Upper lobe of right lung (tissue), 1 donor: Measurements from ENCODE around the gene FAM32A. TPM values are rescaled to one million over a fixed set of nuclear protein-coding genes. Genes with fewer than 3 reads are reported as not detected.
A peak's percentile ranks its signal among the peaks of the same experiment; 100 is the strongest.

Source experiments
- ATAC-seq: fragments of 200-7000 bp; cut with Tn5 transposase; one replicate; pipeline ENCODE4 v1.9.1; 2020; ENCODE audit warnings: mild to moderate bottlenecking, moderate library complexity
- DNase-seq: peaks from one replicate; pipeline ENCODE4 v3.0.0-alpha.2; 2020
- H3K27ac ChIP-seq: fragments of 200-600 bp; one replicate; pipeline ENCODE4 v1.8.0; 2022
- H3K27me3 ChIP-seq: fragments of 200-600 bp; one replicate; pipeline ENCODE4 v1.8.0; 2022; ENCODE audit warnings: mild to moderate bottlenecking
- H3K36me3 ChIP-seq: fragments of 200-600 bp; one replicate; pipeline ENCODE4 v1.8.0; 2022
- H3K4me1 ChIP-seq: fragments of 200-600 bp; one replicate; pipeline ENCODE4 v1.8.0; 2022
- H3K4me3 ChIP-seq: fragments of 200-600 bp; one replicate; pipeline ENCODE4 v1.8.0; 2022; ENCODE audit warnings: mild to moderate bottlenecking
- H3K9me3 ChIP-seq: fragments of 200-600 bp; one replicate; pipeline ENCODE4 v1.8.0; 2022
- CTCF ChIP-seq: fragments of 200-600 bp; IDR thresholded peaks from one replicate; pipeline ENCODE4 v1.8.0; 2022; ENCODE audit warnings: antibody characterized with exemption
- intact Hi-C: fragments of 100-400 bp; cut with DNase I; formaldehyde crosslinking; loops from one replicate; pipeline ENCODE4 v1.11.0; 2022
- total RNA-seq: library from RNA; stranded (reverse); fragmentation: NEBNext Ultra II Directional; extraction: Animal tissue kit (Norgen Biotek cat#: 25700); gene quantifications from one replicate; pipeline ENCODE4 v1.2.1, GENCODE V29; 2021
- donor health status: DM: no; HTN: yes; CAD: no; lungs with severe emphysema.

The FAM32A gene
- total RNA-seq, 1 donor from 2014 or later = 56.4 TPM

GRCh38 chr19:16142032-16142580, 43.1 kb upstream of the FAM32A start:
- no peak for TF ChIP-seq CTCF
- Histone ChIP-seq H3K4me3 (no peak overlapping the region), H3K27me3 (no peaks in the 10 kb centered on the region), H3K36me3 (no peaks in the 10 kb centered on the region), H3K4me1 (peaks cover 5% of the 10 kb centered on the region), H3K27ac (no peak overlapping the region), H3K9me3 (no peaks in the 10 kb centered on the region)
- intact Hi-C loops = no loop called here
- no peak for ATAC-seq
- DNase-seq = no peak

- ATAC-seq = peak; percentile 96
Measured at GRCh38 chr19:16143399-16144215, 41.6 kb upstream of the FAM32A start, which contains the start of gene HSH2D. Gene HSH2D, plus strand, starts transcription at chr19:16143685. Its CDS starts 5,066 bp downstream, at chr19:16148751.

GRCh38 chr19:16144216-16144581, 41.0 kb upstream of the FAM32A start:
- peaks cover 5% of the 10 kb centered on the region for H3K4me1 ChIP-seq
- H3K4me3 ChIP-seq = peak overlapping the region; percentile 42
- no peak for TF ChIP-seq CTCF
- no peaks in the 10 kb centered on the region for H3K36me3 ChIP-seq
- H3K27ac ChIP-seq = no peak overlapping the region
- DNase-seq (no peak), ATAC-seq (peak; percentile 6)
- no peaks in the 10 kb centered on the region for H3K9me3 ChIP-seq
- intact Hi-C loops = no loop called here
- H3K27me3 ChIP-seq = no peaks in the 10 kb centered on the region

More at GRCh38 chr19:16143399-16144215, 41.6 kb upstream of the FAM32A start, which contains the start of gene HSH2D:
- peak; percentile 90 for DNase-seq
- no peak for TF ChIP-seq CTCF
- Histone ChIP-seq H3K4me1 (peaks cover 5% of the 10 kb centered on the region), H3K36me3 (no peaks in the 10 kb centered on the region), H3K4me3 (peak within 1 kb of the TSS; percentile 42), H3K27ac (peak within 1 kb of the TSS; percentile 56), H3K9me3 (no peaks in the 10 kb centered on the region), H3K27me3 (no peaks in the 10 kb centered on the region)
- intact Hi-C loops = no loop called here

- no peaks in the 10 kb centered on the region for H3K9me3 ChIP-seq
- intact Hi-C loops = no loop called here
- peaks cover 5% of the 10 kb centered on the region for H3K4me1 ChIP-seq
- ATAC-seq (no peak), DNase-seq (no peak)
- no peaks in the 10 kb centered on the region for H3K27me3 ChIP-seq
- no peak for TF ChIP-seq CTCF
- H3K36me3 ChIP-seq = no peaks in the 10 kb centered on the region
- no peak overlapping the region for H3K27ac ChIP-seq
- no peak overlapping the region for H3K4me3 ChIP-seq
Measured at GRCh38 chr19:16146112-16146511, 39.1 kb upstream of the FAM32A start.

GRCh38 chr19:16148443-16149229, 36.6 kb upstream of the FAM32A start:
- peak; percentile 28 for ATAC-seq
- H3K4me1 ChIP-seq = no peaks in the 10 kb centered on the region
- H3K4me3 ChIP-seq = no peak overlapping the region
- H3K27me3 ChIP-seq = no peaks in the 10 kb centered on the region
- no peaks in the 10 kb centered on the region for H3K9me3 ChIP-seq
- DNase-seq = no peak
- intact Hi-C loops = no loop called here
- H3K27ac ChIP-seq = peak overlapping the region; percentile 55
- TF ChIP-seq CTCF = no peak
- no peaks in the 10 kb centered on the region for H3K36me3 ChIP-seq
